Measurements from ENCODE around the gene KCNQ5.
"Not testable (repeated sequence)": the region's sequence is repeated elsewhere in the genome, so short reads cannot be mapped to it uniquely, and the experiment has no call there.

Gene KCNQ5

DNA sequence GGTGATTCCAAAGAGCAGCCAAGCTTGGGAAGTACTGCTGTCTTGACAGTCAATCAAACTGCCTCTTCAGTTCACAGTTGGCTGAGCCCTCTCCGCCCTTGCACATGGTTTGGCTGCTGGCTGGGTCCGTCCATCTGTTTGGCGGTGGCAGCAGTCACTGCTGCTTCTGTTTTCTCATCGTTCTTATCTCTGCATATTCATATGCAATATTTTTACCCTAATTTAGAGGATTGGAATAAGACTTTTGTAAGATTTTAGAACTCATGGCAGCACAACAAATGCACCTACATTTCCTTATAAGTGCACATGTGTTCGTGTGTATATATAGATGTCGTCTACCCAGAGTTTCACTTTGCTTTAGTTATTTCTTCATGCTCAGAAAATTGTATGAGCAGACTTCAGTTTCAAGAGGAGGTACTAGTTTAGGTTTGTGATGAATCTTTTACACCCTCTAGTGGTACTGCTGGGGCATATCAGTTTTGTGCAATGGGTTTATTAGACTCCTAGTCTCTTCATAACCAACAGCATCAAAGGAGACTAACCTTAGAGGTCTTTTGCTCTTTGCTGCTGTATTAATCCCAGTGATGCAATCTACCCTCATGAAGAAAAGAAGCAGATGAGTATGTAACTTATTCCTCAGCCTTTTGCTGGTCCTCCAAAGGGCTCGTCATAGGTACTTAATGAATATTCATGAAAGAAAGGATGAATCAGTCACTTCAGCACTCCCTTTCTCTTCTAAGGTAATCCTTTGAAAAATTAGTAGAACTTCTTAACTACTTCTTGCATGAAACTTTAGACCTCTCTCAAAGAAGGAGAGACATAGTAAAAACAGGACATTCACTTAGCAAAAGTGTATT lies 559.1 kb downstream of the KCNQ5 start:
- DNase-seq (ENCODE audit: low read depth), result no peak

DNA sequence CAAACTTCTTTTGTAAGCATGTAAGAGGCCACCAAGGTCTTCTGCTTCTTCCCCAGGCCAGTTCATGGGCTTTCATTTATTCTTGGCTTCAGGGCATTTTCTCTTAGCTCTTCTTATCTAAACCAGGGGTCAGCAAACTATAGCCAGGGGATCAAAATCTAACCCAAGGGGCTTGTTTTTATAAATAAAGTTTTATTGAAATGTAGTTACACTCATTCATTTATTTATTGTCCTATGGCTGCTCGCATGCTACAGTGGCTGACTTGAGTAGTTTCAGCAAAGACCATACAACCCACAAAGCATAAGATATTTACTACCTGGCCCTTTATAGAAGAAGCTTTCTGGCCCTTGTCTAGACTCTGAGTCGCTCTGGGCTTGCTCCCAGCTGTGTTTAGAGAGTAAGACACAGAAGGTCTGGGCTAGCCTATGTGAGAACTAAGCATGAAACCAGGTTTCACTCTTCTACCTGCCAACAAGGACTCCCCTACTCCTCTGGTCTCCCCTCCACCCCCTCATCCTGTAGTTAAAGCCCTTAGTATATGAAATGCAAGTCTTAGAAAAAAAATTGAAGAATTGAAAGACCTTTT lies 560.2 kb downstream of the KCNQ5 start:
- no peak for DNase-seq (ENCODE audit: low read depth)

DNA sequence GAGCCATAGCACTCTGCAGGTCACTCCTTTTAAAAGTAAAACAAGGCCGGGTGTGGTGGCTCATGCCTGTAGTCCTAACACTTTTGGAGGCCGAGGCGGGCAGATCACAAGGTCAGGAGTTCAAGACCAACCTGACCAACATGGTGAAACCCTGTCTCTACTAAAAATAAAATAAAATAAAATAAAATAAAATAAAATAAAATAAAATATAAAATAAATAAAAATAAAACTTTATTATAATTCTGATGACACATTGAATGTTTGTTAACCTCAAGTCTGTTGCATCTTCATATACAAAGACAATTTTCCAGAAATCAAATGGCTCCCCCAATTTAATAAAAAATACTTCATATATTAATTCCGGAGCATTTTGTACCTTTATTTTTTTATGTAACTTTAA lies 571.4 kb downstream of the KCNQ5 start:
- DNase-seq (ENCODE audit: low read depth), result not testable (repeated sequence)

DNA sequence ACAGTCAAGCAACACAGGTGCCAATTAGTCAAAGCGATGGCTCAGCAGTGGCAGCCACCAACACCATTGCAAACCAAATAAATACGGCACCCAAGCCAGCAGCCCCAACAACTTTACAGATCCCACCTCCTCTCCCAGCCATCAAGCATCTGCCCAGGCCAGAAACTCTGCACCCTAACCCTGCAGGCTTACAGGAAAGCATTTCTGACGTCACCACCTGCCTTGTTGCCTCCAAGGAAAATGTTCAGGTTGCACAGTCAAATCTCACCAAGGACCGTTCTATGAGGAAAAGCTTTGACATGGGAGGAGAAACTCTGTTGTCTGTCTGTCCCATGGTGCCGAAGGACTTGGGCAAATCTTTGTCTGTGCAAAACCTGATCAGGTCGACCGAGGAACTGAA lies 572.9 kb downstream of the KCNQ5 start:
- no peak for DNase-seq (ENCODE audit: low read depth)

DNA sequence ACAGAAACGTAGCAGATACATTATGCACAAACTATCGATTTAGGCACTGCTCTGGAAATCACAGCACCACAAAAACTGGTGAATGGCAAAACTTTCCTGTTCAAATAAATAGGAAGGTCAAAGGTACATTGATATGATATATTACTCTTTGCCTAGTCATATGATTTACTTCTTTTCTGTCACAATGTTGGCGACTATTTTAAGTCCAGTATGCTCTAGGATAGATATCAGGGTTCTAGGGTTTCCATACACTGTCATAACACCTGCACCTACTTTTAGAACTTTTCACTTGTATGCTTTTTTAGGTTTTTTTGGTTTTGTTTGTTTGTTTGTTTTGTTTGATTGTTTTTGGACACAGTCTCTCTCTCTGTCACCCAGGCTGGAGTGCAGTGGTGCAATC lies 578.4 kb downstream of the KCNQ5 start:
- DNase-seq (ENCODE audit: low read depth), result no peak

DNA sequence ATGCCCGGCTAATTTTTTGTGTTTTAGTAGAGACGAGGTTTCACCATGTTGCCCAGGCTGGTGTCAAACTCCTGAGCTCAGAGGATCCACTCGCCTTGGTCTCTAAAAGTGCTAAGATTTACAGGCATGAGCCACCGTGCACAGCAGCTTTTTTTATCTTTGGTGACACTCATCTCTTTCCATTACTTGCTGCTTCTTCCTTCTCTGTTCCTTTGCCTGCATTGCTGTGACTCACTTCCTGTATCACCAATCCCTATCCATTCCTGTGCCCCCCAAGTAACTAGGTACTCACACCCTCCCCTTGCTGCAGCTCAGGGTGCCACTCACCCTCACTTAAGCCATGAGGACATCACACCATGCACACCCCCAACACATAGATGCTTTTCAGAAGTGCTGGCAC lies 578.9 kb downstream of the KCNQ5 start:
- no peak for DNase-seq (ENCODE audit: low read depth)

DNA sequence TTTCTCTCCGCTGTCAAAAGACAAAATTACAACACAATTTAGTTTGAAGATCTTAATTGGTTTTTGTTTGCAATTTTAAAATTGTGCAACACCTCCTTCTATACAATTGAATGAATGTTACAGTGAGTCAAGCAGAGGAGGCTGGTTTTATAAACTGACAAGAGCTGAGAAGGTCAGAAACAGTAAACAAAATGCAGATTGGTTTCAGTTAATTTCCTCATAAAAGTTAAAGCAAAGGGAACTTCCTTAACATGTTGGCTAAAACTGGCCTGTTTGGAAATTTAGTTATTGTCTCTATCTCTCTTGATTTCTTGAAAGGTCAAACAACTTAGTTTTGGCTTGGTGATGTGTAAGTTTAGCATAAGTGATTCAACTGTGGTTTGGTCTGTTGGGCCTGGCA lies 581.2 kb downstream of the KCNQ5 start:
- DNase-seq (ENCODE audit: low read depth), result no peak

DNA sequence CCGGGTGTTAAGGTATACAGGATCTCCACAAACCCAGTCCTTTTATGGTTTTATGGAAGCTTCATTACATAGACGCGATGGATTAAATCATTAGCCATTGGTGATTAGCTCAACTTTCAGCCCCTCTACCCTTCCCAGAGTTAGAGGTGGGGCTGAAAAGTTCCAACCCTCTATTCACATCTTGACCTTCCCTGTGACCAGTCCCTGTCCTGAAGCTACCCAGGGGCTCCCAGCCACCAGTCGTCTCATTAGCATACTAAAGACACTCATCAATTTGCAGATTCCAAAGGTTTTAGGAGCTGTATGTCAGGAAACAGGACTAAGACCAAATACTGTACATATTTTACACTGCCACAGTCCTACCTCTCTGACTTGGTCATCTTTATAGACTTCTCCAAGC lies 582.4 kb downstream of the KCNQ5 start:
- no peak for DNase-seq (ENCODE audit: low read depth)

DNA sequence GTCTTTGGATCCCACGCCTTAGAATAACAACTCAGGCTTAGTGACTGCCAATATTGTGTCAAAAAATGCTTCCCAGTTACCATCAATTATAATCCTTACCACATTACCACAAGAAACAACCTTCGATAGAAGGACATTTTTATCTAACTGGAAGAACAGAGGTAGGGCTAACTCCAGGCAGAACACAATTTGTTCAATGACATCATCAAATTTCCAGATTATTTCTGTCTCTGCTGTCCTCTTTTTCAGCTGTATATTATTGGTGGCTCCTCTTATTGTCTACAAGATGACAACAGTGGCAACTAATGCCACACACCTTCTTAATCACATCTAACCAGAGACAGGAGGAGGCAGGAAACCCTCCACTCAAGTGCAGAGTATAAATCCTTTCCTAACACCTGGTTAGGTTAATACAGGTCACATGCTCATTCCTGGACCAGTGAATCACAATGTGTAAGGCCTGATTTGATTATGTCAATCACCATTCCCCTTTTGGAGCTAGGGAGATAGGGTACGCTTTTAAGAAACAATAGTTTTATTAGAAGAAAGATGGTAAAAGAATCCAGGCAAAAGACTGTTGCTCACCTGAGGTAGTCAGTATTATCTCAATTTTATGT lies 585.5 kb downstream of the KCNQ5 start:
- no peak for DNase-seq (ENCODE audit: low read depth)

DNA sequence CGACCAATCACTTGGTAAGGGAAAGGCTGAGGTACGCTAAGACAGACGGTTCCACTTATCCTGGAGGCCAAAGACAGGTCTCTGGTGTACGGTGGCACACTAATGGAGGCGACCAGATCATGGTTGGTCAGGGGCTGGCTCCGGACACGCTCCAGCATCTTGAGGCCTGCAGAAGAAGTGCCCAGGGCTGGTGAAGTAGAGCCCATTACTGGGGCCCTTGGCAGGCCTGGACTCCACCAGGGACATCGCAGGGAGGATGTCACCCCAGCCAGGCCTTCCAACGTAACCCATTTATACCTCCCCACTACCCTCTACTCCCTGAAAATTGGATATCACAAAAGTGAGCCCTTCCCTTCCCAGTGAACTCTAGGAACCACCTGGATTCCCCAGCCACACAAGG lies 587.3 kb downstream of the KCNQ5 start:
- no peak for DNase-seq (ENCODE audit: low read depth)

DNA sequence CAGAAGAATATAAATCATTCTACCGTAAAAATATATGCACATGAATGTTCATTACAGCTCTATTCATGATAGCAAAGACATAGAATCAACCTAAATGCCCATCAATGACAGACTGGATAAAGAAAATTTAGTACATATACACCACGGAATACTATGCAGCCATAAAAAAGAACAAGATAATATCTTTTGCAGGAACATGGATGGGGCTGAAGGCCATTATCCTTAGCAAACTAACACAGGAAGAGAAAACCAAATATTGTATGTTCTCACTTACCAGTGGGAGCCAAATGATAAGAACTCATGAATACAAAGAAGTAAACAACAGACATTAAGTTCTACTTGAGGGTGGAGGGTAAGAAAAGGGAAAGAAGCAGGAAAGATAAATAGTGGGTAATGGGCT lies 595.0 kb downstream of the KCNQ5 start:
- no peak for DNase-seq (ENCODE audit: low read depth)

DNA sequence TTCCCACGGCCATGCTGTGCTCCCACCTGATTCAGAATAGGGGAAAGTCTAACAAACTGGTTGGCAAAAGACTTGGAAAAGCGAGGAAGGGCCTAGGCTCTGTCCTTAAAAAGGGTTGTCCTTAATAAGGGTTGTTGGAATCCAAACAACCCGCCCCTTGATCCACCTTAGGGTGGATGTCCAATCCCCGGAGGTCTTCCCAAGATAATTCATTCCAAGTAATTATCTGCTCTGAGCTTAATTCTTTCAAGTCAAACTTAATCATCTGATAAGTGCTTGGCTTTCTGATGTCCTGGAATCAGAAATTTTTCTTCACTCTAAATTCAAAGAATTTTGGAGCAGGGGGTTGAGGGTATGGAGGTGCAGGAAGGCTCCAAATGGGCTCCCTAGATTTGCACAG lies 603.5 kb downstream of the KCNQ5 start, which contains the start of gene KHDC1L:
TSS of gene KHDC1L (minus strand) at position 101 of the 400 bp plus-strand sequence. CDS start at position 13, 88 bp downstream.
- no peak for DNase-seq (ENCODE audit: low read depth)

DNA sequence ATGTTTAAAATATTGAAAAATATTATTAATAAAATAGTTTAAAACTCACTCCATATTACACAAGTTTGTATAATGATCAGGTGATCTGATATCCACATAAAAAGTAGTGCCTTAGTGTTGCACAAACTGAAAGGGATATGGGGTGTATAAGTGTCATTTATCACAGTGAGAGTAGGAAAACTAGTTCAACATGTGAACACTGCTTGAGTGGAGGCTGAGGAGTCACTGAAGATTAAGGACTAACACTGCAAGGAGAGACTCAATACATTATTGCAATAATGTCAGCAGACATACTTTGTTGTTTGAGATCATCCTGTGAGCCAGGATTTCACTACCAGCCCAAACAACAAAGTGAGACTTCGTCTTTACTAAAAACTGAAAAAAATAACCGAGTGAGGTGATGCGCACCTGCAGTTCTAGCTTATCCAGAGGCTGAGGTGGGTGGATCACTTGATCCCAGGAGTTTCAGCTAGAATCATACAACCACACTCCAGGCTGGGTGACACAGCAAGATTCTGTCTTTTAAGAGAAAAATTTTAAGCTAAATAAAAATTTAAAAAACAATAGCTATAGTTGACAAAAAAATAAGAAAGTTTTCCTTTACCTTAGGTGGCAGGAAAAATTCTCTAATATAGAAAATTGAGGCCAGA lies 605.9 kb downstream of the KCNQ5 start:
- DNase-seq (ENCODE audit: low read depth), result no peak

DNA sequence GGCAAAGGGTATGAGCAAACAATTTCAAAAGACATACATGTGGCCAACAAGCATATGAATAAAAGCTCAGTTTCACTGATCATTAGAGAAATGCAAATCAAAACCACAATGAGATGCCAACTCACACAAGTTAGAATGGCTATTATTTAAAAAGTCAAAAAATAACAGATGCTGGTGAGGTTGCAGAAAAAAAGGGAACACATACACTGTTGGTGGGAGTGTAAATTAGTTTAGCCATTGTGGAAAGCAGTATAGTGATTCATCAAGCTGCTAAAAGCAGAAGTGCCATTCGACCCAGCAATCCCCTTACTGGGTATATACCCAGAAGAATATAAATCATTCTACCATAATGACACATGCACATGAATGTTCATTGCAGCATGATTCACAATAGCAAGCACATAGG lies 610.1 kb downstream of the KCNQ5 start:
- no peak for DNase-seq (ENCODE audit: low read depth)

DNA sequence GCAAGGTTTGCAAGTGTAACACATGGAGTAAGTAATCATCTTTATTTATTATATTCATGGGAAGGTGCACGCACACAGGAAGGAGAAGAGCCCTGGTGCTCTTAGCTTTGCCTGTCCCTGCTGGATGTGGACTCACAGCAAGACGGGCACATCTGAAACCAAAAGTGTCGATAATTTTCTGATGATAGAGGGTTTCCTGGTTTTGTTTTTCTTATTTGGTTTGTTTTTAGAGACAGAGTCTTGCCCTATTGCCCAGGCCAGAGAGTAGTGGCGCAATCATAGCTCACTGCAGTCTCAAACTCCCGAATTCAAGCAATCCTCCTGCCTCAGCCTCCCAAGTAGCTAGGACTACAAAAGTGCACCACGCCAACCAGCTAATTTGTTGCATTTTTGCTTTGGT lies 611.2 kb downstream of the KCNQ5 start:
- no peak for DNase-seq (ENCODE audit: low read depth)

DNA sequence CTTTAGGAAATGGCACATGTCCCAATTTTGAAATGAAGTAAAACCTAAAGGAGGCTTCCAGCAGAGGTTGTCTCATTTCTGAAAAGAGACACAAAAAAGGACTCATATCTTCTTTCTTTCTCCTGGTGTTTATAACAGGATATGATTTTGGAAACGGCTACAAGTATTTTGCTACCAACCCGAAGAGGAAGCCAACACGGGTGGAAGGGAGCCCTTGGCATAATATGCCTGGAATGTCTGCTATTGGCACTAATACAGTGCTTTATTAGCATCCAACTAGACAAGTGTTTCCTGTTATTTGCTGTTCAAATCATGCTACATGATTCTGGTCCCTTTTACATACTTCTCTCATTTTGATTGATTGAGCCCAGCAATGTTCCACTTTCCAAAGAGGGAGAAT lies 612.1 kb downstream of the KCNQ5 start:
- DNase-seq (ENCODE audit: low read depth), result not testable (repeated sequence)

DNA sequence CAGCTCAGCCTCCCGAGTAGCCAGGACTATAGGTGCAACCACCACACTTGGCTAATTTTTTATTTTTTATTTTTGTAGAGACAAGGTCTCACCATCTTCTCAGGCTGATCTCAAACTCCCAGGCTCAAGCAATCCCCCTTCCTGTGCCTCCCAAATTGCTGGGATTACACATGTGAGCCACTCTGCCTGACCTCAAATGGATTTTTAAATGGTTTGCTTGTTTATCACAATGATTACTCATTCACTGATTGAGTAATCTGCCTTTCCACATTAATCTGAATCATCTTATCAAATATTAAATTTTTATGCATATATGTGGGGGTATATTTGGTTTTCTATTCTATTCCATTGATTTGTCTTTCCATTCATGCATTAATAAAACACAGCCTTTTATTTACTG lies 612.9 kb downstream of the KCNQ5 start:
- DNase-seq (ENCODE audit: low read depth), result no peak

DNA sequence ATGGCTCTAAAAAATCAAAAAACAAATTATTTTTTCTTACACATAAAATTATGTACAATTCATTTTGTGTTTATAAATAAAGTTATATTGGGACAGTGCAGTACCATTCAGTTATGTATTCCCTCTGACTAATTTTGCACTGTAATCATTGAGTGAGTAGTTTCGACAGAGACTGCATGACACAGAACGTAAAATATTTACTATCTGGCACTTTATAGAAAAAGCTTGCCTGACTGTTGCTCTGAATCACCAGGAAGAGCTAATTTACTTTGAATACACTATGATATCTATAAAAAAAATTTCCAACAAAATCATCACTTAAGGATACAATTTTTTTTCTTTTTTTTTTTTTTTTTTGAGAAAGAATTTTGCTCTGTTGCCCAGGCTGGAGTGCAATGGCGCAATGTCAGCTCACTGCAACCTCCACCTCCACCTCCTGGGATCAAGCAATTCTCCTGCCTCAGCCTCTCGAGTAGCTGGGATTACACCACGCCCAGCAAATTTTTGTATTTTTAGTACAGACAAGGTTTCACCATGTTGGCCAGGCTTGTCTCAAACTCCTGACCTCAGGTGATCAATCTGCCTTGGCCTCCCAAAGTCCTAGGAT lies 614.4 kb downstream of the KCNQ5 start:
- no peak for DNase-seq (ENCODE audit: low read depth)

DNA sequence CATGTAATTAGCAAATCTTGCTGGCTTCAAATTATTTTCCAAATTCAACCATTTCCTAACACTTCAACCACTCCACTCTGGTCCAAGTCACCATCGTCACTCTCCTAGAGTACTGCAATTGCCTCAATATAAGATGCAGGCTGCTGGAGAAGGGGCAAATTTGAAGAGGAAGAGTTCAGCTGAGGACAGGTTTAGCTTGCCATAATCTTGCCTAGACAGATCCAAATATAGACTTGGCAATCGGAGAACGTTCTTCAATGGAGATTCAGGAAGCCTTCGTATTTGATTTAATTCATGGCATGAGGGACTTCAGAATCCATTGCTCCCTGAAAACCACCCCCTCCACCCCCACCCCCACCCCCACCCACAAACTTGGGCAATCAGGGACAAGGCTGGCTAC lies 618.9 kb downstream of the KCNQ5 start:
- DNase-seq (ENCODE audit: low read depth), result no peak

DNA sequence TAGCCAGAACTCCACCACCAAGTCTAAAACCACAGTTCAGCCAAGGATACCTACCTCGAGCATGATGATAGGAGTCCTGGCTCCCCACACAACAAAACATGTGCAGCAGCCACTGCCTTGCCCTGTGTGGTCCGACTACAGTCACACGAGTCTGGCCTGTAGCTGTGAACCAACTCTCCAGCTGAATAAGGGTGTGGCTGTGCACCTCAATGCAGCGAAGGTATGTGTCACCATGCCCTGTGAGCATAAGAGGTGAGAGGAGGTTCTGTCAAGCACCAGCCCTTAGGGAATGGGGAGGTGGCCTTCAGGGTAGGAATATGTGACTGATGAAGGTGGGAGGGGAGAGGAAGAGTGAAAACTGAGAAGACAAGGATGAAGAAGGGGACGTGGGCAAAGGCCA lies 620.1 kb downstream of the KCNQ5 start:
- DNase-seq (ENCODE audit: low read depth), result no peak
